Measurements from ENCODE around the gene TOR1AIP2. TPM values are rescaled to one million over a fixed set of nuclear protein-coding genes. Genes with fewer than 3 reads are reported as not detected.

The TOR1AIP2 gene
- total RNA-seq, 1 experiment from 2014 or later: 121 TPM

DNA sequence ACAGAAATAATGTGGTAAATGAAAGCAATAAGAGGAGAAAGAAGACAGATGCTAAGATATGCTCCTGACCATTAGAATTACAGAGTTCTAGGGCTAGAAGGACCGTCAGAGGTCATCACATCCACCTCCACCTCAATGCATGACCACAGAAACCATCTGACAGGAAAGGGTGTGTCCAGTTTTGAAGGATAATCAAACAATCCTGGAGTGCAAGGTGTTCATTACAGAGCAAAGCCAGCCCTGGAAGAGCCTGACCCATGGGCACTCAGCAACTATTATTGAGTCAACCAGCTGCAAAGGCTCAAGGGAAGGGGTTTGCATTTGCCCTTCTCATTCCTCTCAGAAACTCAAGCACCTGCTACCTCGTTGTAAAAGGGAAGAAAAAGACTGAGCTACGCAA is 46.4 kb downstream of the TOR1AIP2 start:
- TF ChIP-seq, protein P1, sequence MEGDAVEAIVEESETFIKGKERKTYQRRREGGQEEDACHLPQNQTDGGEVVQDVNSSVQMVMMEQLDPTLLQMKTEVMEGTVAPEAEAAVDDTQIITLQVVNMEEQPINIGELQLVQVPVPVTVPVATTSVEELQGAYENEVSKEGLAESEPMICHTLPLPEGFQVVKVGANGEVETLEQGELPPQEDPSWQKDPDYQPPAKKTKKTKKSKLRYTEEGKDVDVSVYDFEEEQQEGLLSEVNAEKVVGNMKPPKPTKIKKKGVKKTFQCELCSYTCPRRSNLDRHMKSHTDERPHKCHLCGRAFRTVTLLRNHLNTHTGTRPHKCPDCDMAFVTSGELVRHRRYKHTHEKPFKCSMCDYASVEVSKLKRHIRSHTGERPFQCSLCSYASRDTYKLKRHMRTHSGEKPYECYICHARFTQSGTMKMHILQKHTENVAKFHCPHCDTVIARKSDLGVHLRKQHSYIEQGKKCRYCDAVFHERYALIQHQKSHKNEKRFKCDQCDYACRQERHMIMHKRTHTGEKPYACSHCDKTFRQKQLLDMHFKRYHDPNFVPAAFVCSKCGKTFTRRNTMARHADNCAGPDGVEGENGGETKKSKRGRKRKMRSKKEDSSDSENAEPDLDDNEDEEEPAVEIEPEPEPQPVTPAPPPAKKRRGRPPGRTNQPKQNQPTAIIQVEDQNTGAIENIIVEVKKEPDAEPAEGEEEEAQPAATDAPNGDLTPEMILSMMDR (IDR thresholded peaks at IDR 0.05; ENCODE audit: unreplicated experiment): no peak
- no peak overlapping the region for H3K27ac Mint-ChIP-seq (ENCODE audit: unreplicated experiment)
- BruUV-seq (replicated peaks): no TSS peak
- no peak for DNase-seq
- no peaks in the 10 kb centered on the region for H3K9me3 Mint-ChIP-seq (ENCODE audit: low read depth, unreplicated experiment)
- peaks cover 12% of the 10 kb centered on the region for H3K4me1 Mint-ChIP-seq (ENCODE audit: low read depth, unreplicated experiment)
- no peak overlapping the region for H3K4me3 Mint-ChIP-seq (ENCODE audit: low read depth, unreplicated experiment)
- peaks cover 9% of the 10 kb centered on the region for H3K36me3 Mint-ChIP-seq (ENCODE audit: insufficient read depth, unreplicated experiment)
- intact Hi-C loops (cut with micrococcal nuclease; ENCODE audit: unreplicated experiment): no loop called here
- CTCF ChIA-PET: interaction anchor here (1.0 kb wide), 1 partner anchor 16 kb away, joined by 4 read pairs; no protein-coding TSS in a partner anchor
- H3K27me3 Mint-ChIP-seq (ENCODE audit: unreplicated experiment): peaks cover 14% of the 10 kb centered on the region

- peaks cover 7% of the 10 kb centered on the region for H3K36me3 Mint-ChIP-seq (ENCODE audit: insufficient read depth, unreplicated experiment)
- H3K27ac Mint-ChIP-seq (ENCODE audit: unreplicated experiment): no peak overlapping the region
- no peaks in the 10 kb centered on the region for H3K9me3 Mint-ChIP-seq (ENCODE audit: low read depth, unreplicated experiment)
- TF ChIP-seq, protein P1 (IDR thresholded peaks at IDR 0.05; ENCODE audit: unreplicated experiment): no peak
- intact Hi-C loops (cut with micrococcal nuclease; ENCODE audit: unreplicated experiment): no loop called here
- no peak overlapping the region for H3K4me3 Mint-ChIP-seq (ENCODE audit: low read depth, unreplicated experiment)
- CTCF ChIA-PET: no interaction called here
- peaks cover 16% of the 10 kb centered on the region for H3K27me3 Mint-ChIP-seq (ENCODE audit: unreplicated experiment)
- BruUV-seq (replicated peaks): no TSS peak
- DNase-seq: no peak
- H3K4me1 Mint-ChIP-seq (ENCODE audit: low read depth, unreplicated experiment): peaks cover 12% of the 10 kb centered on the region
These were observed 49.0 kb downstream of the TOR1AIP2 start for GRCh38 chr1:179828554-179829110.

GRCh38 chr1:179826626-179827280 is 50.9 kb downstream of the TOR1AIP2 start:
- CTCF ChIA-PET: interaction anchor here (0.7 kb wide), 1 partner anchor 36 kb away, joined by 3 read pairs; no protein-coding TSS in a partner anchor
- TF ChIP-seq, protein P1 (IDR thresholded peaks at IDR 0.05; ENCODE audit: unreplicated experiment): no peak

GRCh38 chr1:179825798-179826460 is 51.7 kb downstream of the TOR1AIP2 start:
- Mint-ChIP-seq H3K36me3 (ENCODE audit: insufficient read depth, unreplicated experiment) (no peaks in the 10 kb centered on the region), H3K27me3 (ENCODE audit: unreplicated experiment) (peaks cover 36% of the 10 kb centered on the region), H3K4me3 (ENCODE audit: low read depth, unreplicated experiment) (no peak overlapping the region), H3K9me3 (ENCODE audit: low read depth, unreplicated experiment) (no peaks in the 10 kb centered on the region), H3K4me1 (ENCODE audit: low read depth, unreplicated experiment) (peaks cover 3% of the 10 kb centered on the region), H3K27ac (ENCODE audit: unreplicated experiment) (no peak overlapping the region)
- DNase-seq: no peak
- TF ChIP-seq, protein P1 (IDR thresholded peaks at IDR 0.05; ENCODE audit: unreplicated experiment): no peak
- no TSS peak for BruUV-seq (replicated peaks)
- intact Hi-C loops (cut with micrococcal nuclease; ENCODE audit: unreplicated experiment): no loop called here
- CTCF ChIA-PET: interaction anchor here (1.8 kb wide), 1 partner anchor 11 kb away, joined by 3 read pairs; no protein-coding TSS in a partner anchor

More at GRCh38 chr1:179826626-179827280, 50.9 kb downstream of the TOR1AIP2 start:
- Mint-ChIP-seq H3K4me1 (ENCODE audit: low read depth, unreplicated experiment) (peaks cover 12% of the 10 kb centered on the region), H3K9me3 (ENCODE audit: low read depth, unreplicated experiment) (no peaks in the 10 kb centered on the region), H3K36me3 (ENCODE audit: insufficient read depth, unreplicated experiment) (no peaks in the 10 kb centered on the region), H3K27me3 (ENCODE audit: unreplicated experiment) (peaks cover 28% of the 10 kb centered on the region), H3K27ac (ENCODE audit: unreplicated experiment) (no peak overlapping the region), H3K4me3 (ENCODE audit: low read depth, unreplicated experiment) (no peak overlapping the region)
- intact Hi-C loops (cut with micrococcal nuclease; ENCODE audit: unreplicated experiment): no loop called here
- no TSS peak for BruUV-seq (replicated peaks)
- DNase-seq: no peak

Measured in Calu3 (cell line).